Occipital lobe (tissue), 2 donors: ENCODE data around the gene ANP32D. TPM values are rescaled to one million over a fixed set of nuclear protein-coding genes. Genes with fewer than 3 reads are reported as not detected.
"Not testable (repeated sequence)": the region's sequence is repeated elsewhere in the genome, so short reads cannot be mapped to it uniquely, and the experiment has no call there.

Experiments used
- DNase-seq: peaks from one replicate; lab custom pipeline; 2025; lab: John Stamatoyannopoulos, UW
- total RNA-seq: library from RNA; depleted of rRNA; stranded (reverse); fragments of >200 nt; gene quantifications from one replicate; pipeline ENCODE4 v1.2.3, GENCODE V29; 2014

Gene ANP32D
- total RNA-seq: 0.31 TPM

GRCh38 chr12:48472259-48472658 lies at the start of gene ANP32D:
ANP32D (plus strand) TSS chr12:48472559; CDS start chr12:48472665, 106 bp downstream.
- no peak for DNase-seq

GRCh38 chr12:48423171-48423570 lies 49.2 kb upstream of the ANP32D start:
- DNase-seq: no peak

DNA sequence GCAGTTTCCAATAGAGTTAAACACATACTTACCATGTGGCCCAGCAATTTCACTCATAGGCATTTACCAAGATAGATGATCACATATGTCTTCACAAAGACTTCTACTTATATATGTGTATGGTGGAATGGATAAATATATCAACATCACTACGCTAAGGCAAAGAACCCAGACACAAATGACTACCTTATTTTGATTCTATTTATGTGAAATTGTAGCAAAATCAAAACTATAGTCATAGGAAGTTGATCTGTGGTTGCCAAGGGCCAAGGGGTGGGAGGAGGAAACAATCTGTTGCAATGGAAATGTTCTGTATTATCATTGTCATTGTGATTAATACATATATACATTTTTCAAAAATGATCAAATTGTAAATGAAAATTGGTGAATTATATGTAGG lies 47.7 kb upstream of the ANP32D start:
- no peak for DNase-seq

GRCh38 chr12:48434016-48434415 lies 38.3 kb upstream of the ANP32D start:
- not testable (repeated sequence) for DNase-seq

GRCh38 chr12:48441069-48441468 lies 31.3 kb upstream of the ANP32D start:
- DNase-seq: no peak

- DNase-seq: no peak
Measured at GRCh38 chr12:48442179-48442847, 30.0 kb upstream of the ANP32D start.

DNA sequence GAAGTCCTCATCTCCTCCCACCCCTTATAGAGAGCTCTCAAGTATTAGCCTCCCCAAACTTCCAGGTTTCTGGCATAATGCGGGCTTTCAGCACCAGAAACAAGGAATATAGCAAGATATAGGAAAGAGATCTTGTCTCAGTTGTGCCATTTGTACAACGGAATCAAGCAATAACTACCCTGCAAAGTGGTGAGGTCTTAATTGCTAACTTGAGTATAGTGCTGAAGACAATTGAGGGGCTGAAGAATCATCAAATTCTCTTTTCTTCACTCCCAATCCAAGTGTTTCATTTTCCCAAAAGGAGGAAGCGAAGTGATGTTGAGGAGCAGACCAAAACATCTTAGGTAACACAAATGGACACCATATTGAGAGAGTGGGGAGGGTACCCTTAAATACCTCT lies 26.8 kb upstream of the ANP32D start:
- no peak for DNase-seq

- no peak for DNase-seq
Measured at GRCh38 chr12:48446161-48446776, 26.1 kb upstream of the ANP32D start.

GRCh38 chr12:48447755-48448154 lies 24.6 kb upstream of the ANP32D start:
- DNase-seq: no peak

GRCh38 chr12:48451372-48451771 lies 21.0 kb upstream of the ANP32D start:
- no peak for DNase-seq

- not testable (repeated sequence) for DNase-seq
Measured at GRCh38 chr12:48452961-48453360, 19.4 kb upstream of the ANP32D start.

DNA sequence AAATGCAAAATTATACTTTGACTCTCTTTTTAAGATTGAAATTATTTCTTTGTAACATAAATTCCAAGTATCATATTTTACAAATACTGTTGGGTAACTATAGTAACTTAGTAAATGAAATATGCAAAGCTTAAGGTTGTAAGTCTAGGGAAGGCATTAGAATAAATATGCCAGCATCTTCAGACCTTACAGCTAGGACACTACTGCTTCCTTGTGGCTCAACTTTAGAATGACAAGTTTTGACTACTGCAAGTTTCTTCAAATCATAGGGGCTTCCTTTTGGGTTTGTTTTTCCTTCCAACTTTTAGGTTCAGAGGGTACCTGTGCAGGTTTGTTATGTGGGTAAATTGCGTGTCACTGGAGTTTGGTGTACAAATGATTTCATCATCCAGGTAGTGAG lies 17.7 kb upstream of the ANP32D start:
- no peak for DNase-seq

GRCh38 chr12:48455116-48455515 lies 17.2 kb upstream of the ANP32D start:
- DNase-seq: no peak

DNA sequence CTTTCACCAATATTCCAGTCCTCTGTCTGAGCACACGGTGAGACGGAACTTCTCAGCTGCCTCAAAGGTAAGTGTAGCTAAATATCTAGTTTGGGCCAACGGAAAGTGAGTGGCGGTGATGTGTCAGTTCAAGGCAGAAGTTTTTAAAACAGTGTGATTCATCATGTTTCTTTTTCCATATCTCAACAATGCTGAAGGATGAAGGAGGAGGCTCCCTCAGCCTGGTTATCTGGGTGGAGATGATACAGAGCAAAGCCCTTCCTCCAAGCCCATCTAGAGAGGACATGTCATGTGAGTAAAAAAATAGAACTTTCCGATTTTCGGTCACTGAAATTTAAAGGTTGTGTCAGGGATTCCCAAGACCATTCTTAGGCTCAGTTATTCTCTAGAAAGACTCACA lies 13.1 kb upstream of the ANP32D start:
- DNase-seq: no peak

DNA sequence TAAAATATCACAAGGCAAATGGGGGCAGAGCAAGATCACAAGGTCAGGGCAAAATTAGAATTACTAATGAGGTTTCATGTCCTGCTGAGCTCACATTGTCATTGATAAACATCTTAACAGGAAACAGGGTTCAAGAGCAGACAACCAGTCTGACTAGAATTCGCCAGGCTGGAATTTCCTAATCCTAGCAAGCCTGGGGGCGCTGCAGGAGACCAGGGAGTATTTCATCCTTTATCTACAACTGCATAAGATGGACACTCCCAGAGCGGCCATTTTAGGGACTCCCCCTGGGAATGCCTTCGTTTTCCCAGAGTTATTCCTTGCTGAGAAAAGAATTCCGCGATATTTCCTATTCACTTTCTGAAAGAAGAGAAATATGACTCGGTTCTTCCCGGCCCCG lies 3.3 kb upstream of the ANP32D start:
- DNase-seq: not testable (repeated sequence)

- DNase-seq: no peak
Measured at GRCh38 chr12:48473061-48473460, 702 bp downstream of the ANP32D start.

- DNase-seq: not testable (repeated sequence)
Measured at GRCh38 chr12:48474497-48474896, 2.1 kb downstream of the ANP32D start.

DNA sequence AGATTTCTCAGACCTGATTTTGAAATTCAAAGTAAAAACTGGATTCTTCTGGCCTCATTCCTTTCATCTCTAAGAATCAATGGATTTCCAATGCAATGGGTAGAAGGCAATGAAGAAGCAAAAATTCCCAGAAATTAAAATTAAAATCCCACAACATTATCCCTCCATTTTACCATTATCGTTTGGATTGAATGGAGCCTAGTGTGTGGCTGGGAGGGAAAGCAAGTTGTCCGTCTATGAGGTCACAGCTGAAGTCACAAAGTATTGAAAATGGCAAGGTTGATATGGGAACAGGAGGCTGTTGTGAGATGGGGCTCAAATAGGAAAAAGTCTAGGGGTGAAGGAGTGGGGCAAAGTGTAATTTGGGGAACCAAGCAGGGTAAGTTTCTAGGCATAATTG lies 9.8 kb downstream of the ANP32D start, which contains the start of gene C12orf54:
C12orf54 (plus strand) TSS at position 301 of the 400 bp plus-strand sequence. CDS start 799 bp downstream, outside the sequence.
- no peak for DNase-seq

GRCh38 chr12:48482930-48483329 lies 10.6 kb downstream of the ANP32D start:
- no peak for DNase-seq

GRCh38 chr12:48486261-48486660 lies 13.9 kb downstream of the ANP32D start:
- DNase-seq: no peak

- no peak for DNase-seq
Measured at GRCh38 chr12:48486679-48487078, 14.3 kb downstream of the ANP32D start.

- DNase-seq: no peak
Measured at GRCh38 chr12:48489012-48489411, 16.7 kb downstream of the ANP32D start.

DNA sequence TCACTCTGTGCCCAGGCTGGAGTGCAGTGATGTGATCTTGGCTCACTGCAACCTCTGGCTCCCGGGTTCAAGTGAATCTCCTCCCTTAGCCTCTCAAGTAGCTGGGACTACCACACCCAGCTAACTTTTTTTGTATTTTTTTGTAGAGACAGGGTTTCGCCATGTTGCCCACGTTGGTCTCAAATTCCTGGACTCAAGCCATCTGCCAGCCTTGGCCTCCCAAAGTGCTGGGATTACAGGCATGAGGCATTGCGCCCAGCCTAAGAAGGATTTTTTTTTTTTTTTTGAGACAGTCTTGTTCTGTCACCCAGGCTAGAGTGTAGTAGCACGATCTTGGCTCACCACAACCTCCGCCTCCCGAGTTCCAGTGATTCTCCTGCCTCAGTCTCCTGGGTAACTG lies 17.1 kb downstream of the ANP32D start:
- DNase-seq: not testable (repeated sequence)
